Type B pancreatic cell (in vitro differentiated cells): ENCODE data around the gene TXNDC15. TPM values are rescaled to one million over a fixed set of nuclear protein-coding genes. Genes with fewer than 3 reads are reported as not detected.
A peak's percentile ranks its signal among the peaks of the same experiment; 100 is the strongest.
"Not testable (repeated sequence)": the region's sequence is repeated elsewhere in the genome, so short reads cannot be mapped to it uniquely, and the experiment has no call there.

ENCODE experiments used
- DNase-seq: peaks from one replicate; pipeline ENCODE4 v3.0.0; 2021; ENCODE audit warnings: mixed read lengths; ENCODE audit not compliant: unreplicated experiment; ENCODE audit errors: extremely low spot score
- H3K27ac Mint-ChIP-seq: 2 replicates; pipeline ENCODE4 v1.8.0; 2021; ENCODE audit warnings: mild to moderate bottlenecking, mixed read lengths
- H3K27me3 Mint-ChIP-seq: 2 replicates; pipeline ENCODE4 v1.8.0; 2021; ENCODE audit warnings: mixed read lengths
- H3K36me3 Mint-ChIP-seq: 2 replicates; pipeline ENCODE4 v1.8.0; 2021; ENCODE audit warnings: mixed read lengths
- H3K4me1 Mint-ChIP-seq: one replicate; pipeline ENCODE4 v1.8.0; 2021; ENCODE audit warnings: mixed read lengths; ENCODE audit not compliant: unreplicated experiment
- H3K4me3 Mint-ChIP-seq: 2 replicates; pipeline ENCODE4 v1.8.0; 2021; ENCODE audit warnings: mild to moderate bottlenecking, mixed read lengths
- H3K9me3 Mint-ChIP-seq: 2 replicates; pipeline ENCODE4 v1.8.0; 2021; ENCODE audit warnings: mixed read lengths
- total RNA-seq: library from RNA; stranded (reverse); gene quantifications from 2 replicates; pipeline ENCODE4 v1.2.1, GENCODE V29; 2021; ENCODE audit warnings: low replicate concordance
- TF ChIP-seq, protein P1 (sequence below): fragments of 200-600 bp; sonication (generic); conservative IDR thresholded peaks from 2 replicates; pipeline ENCODE4 v1.5.0; 2021; ENCODE audit warnings: antibody characterized with exemption, mild to moderate bottlenecking

TXNDC15 gene
- total RNA-seq, 1 donor from 2014 or later = 41.3 TPM

DNA sequence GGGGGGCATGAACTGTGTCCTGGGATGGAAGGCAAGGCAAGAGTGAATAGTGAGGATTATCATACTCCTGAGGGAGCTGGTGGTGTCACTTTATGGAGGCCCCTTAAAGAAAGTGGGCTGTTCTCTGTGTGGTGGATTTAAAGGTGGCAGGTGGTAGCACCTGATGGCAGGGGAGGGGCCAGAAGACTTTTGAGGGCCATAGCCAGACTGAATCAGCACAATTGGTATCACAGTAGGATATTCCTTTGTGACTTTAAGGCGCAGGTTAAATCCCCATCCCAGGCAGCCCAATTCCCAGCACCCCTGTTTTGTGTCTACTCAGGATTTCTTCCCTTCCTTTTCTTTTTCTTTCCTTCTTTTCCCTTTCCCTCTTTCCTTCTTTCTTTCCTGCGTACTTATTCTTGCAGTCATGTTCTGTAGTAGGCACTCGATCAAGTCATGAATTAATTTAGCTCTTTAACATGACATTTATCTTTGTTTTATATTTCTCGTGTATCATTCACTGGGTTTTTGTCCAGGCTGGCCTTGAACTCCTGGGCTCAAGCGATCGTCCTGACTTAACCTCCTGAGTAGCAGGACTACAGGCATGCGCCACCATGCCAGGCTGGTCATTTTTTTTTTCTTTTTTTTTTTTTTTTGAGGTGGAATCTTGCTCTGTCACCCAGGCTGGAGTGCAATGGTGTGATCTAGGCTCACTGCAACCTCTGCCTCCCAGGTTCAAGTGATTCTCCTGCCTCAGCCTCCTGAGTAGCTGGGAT is 19.8 kb downstream of the TXNDC15 start:
- no peak for DNase-seq
- no peaks in the 10 kb centered on the region for H3K9me3 Mint-ChIP-seq
- TF ChIP-seq, protein P1, sequence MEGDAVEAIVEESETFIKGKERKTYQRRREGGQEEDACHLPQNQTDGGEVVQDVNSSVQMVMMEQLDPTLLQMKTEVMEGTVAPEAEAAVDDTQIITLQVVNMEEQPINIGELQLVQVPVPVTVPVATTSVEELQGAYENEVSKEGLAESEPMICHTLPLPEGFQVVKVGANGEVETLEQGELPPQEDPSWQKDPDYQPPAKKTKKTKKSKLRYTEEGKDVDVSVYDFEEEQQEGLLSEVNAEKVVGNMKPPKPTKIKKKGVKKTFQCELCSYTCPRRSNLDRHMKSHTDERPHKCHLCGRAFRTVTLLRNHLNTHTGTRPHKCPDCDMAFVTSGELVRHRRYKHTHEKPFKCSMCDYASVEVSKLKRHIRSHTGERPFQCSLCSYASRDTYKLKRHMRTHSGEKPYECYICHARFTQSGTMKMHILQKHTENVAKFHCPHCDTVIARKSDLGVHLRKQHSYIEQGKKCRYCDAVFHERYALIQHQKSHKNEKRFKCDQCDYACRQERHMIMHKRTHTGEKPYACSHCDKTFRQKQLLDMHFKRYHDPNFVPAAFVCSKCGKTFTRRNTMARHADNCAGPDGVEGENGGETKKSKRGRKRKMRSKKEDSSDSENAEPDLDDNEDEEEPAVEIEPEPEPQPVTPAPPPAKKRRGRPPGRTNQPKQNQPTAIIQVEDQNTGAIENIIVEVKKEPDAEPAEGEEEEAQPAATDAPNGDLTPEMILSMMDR = no peak
- no peaks in the 10 kb centered on the region for H3K27me3 Mint-ChIP-seq
- H3K27ac Mint-ChIP-seq = no peak overlapping the region
- no peaks in the 10 kb centered on the region for H3K4me1 Mint-ChIP-seq
- H3K36me3 Mint-ChIP-seq = peaks cover 23% of the 10 kb centered on the region
- H3K4me3 Mint-ChIP-seq = no peak overlapping the region

DNA sequence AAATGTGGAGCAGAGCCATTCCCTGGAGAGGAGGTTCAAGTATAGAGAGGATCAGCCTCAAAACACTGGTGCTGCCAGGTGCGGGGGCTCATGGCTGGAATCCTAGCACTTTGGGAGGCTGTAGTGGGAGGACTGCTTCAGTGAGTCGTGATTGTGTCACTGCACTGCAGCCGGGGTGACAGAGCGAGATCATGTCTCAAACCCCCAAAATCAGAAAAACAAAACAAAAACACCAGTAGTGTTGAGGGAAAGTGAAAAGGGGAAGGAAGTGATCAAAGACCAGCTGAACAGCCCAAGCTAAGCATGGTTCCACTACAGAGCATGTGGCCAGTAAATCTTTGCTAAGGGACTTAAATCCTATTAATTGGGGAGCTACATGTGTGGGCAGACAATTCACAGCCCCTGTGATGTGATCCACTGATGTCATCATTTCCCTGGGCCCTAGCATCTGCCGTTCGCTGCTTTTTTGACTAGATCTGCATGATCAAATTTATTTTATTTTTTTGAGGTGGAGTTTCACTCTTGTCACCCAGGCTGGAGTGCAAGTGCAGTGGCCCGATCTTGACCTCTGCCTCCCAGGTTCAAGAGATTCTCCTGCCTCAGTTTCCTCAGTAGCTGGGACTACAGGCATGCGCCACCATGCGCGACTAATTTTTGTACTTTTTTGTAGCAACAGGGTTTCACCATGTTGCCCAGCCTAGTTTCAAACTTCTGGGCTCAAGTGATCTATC is 28.1 kb downstream of the TXNDC15 start:
- TF ChIP-seq, protein P1 = no peak
- Mint-ChIP-seq H3K27ac (peak overlapping the region; percentile 64), H3K36me3 (peaks cover 11% of the 10 kb centered on the region), H3K4me3 (peak overlapping the region; percentile 60), H3K27me3 (no peaks in the 10 kb centered on the region), H3K4me1 (peaks cover 4% of the 10 kb centered on the region), H3K9me3 (no peaks in the 10 kb centered on the region)
- DNase-seq = peak; percentile 51

DNA sequence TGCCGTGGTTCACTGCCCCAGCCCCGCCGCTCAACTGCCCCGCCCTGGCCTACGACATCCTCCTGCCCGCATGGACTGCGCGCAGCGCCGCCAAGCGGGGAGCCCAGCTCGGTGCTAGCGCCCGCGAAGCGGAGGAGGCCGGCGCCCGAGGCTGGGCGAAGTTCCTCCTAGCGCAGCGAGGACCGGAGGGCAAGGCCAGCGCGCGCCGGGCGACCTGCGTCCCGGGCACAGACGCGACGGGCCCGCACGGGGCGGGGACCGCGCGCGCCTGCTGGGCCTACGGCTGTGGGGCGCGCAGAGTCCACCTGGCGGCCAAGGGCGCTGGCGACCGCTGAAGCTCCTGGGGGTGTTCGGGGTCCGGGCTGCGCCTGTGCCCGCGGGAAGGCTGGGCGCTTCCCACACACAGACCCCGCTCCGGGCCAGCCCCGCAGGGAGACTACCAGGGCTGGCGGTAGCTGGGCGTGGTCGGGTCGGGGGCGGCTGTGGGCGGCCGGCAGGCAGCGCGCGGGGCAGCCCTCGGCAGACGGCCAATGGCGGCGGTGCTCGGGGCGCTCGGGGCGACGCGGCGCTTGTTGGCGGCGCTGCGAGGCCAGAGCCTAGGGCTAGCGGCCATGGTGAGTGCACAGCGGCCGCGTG is 30.6 kb downstream of the TXNDC15 start, which contains the start of gene PCBD2:
Gene PCBD2, plus strand, starts transcription at position 522 of the 636 bp plus-strand sequence. Its CDS starts 9 bp downstream, at position 531.
- TF ChIP-seq, protein P1 = peak; percentile 93
- H3K4me1 Mint-ChIP-seq = peaks cover 8% of the 10 kb centered on the region
- DNase-seq = peak; percentile 97
- H3K36me3 Mint-ChIP-seq = peaks cover 11% of the 10 kb centered on the region
- peak within 1 kb of the TSS; percentile 98 for H3K4me3 Mint-ChIP-seq
- H3K9me3 Mint-ChIP-seq = no peaks in the 10 kb centered on the region
- peak within 1 kb of the TSS; percentile 99 for H3K27ac Mint-ChIP-seq
- H3K27me3 Mint-ChIP-seq = no peaks in the 10 kb centered on the region

DNA sequence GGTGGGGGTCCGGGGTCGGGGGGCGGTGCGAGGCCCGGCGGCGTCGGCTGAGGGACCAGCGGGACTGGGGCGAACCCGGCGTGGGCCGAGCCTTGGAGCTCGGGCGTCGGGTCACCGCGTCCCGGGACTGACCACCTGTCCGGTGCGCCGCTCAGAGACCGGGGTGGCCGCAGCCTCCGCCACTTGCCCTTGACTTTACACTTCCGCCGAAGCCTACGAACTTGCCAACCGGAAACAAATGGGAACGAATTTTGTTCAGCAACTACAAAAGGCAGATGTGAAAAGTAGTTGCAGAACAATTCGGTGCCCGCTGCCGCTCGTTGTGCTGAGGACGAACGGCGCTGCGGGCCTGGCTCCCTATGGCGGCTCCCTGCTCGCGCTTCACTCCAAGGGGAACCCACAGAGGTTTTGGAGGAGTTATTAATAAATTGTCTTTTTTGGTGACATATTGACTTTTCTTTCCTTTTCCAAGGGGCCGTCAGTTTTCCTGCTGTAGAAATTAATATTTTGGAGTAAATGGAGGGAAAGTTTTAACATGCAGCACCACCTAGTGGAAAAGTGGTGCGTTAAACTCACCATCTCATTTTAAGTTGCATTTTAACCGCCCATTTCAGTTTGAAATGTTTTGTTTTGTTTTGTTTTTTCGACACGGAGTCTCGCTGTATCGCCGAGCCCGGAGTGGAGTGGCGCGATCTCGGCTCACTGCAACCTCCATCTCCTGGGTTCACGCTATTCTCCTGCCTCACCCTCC is 31.2 kb downstream of the TXNDC15 start:
- H3K27me3 Mint-ChIP-seq = no peaks in the 10 kb centered on the region
- H3K36me3 Mint-ChIP-seq = peaks cover 7% of the 10 kb centered on the region
- peaks cover 8% of the 10 kb centered on the region for H3K4me1 Mint-ChIP-seq
- TF ChIP-seq, protein P1 = peak; percentile 93
- peak overlapping the region; percentile 99 for H3K27ac Mint-ChIP-seq
- H3K9me3 Mint-ChIP-seq = no peaks in the 10 kb centered on the region
- no peak for DNase-seq
- peak overlapping the region; percentile 98 for H3K4me3 Mint-ChIP-seq

DNA sequence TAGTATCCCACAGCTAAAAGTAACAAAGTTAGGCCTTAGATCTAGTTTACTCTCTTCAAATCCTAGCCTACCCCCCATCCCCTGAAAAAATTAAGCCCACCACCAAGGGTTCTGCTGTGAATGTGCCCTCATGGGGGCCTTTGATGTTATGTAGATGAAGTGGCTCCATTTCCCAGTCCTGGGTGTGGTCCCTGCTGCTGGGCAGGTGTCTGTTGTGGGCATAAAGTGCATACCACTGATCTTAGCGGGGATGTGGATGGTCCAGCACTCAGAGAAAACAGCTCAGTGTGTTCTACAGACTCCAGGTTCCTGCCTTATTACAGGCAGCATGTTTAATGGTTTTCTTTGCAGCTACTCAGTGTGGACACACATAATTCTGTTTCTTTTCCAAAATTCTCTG is 32.6 kb downstream of the TXNDC15 start:
- TF ChIP-seq, protein P1 = no peak
- H3K27me3 Mint-ChIP-seq = no peaks in the 10 kb centered on the region
- H3K36me3 Mint-ChIP-seq = peaks cover 11% of the 10 kb centered on the region
- peak overlapping the region; percentile 79 for H3K27ac Mint-ChIP-seq
- DNase-seq = peak; percentile 31
- H3K9me3 Mint-ChIP-seq = no peaks in the 10 kb centered on the region
- peaks cover 13% of the 10 kb centered on the region for H3K4me1 Mint-ChIP-seq
- H3K4me3 Mint-ChIP-seq = peak overlapping the region; percentile 67

DNA sequence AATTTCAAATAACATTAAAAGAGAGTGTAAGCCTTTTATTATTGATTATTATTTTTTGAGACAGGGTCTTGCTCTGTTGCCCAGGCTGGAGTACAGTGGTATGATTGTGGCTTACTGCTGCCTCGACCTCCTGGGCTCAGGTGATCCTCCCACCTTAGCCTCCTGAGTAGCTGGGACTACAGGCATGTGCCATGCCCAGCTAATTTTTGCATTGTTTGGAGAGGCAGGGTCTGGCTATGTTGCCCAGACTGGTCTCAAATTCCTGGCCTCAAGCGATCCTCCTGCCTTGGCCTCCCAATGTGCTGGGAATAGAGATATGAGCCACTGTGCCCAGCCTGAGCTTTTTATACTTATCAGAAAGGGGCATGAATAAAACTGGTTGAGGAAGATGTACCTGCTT is 36.6 kb downstream of the TXNDC15 start:
- H3K27ac Mint-ChIP-seq, H3K9me3 Mint-ChIP-seq, H3K4me1 Mint-ChIP-seq, H3K27me3 Mint-ChIP-seq, H3K36me3 Mint-ChIP-seq, DNase-seq, H3K4me3 Mint-ChIP-seq: not testable (repeated sequence)
